ENCODE results near the gene TBX21.
"Not testable (repeated sequence)": the region's sequence is repeated elsewhere in the genome, so short reads cannot be mapped to it uniquely, and the experiment has no call there.

The TBX21 gene

DNA sequence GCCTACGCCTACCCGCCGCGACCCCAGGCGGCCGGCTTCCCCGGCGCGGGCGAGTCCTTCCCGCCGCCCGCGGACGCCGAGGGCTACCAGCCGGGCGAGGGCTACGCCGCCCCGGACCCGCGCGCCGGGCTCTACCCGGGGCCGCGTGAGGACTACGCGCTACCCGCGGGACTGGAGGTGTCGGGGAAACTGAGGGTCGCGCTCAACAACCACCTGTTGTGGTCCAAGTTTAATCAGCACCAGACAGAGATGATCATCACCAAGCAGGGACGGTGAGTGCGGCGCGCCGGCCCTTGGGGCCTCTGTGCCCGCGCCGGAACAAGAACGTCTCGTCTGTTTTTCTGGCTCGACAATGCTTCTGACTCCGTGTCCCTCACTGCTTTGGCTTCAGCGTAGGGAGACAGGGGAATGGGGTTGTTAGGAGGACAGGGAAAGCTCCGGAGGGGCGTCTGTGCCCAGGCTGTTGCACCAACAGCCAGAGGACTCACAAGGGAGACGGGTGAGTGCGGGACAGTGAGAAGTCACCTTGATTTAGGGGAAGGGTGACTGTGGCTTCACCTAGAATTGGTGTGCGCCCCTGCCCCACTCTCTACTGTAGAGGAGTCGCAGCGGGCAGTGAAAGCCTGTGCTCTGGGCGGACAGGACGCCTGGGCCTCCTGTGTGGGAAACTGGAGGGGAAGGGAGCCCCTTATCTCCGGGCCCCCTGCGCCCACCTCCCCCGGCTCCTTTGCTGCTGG is 806 bp downstream of the TBX21 start:
- DNase-seq, result no peak

DNA sequence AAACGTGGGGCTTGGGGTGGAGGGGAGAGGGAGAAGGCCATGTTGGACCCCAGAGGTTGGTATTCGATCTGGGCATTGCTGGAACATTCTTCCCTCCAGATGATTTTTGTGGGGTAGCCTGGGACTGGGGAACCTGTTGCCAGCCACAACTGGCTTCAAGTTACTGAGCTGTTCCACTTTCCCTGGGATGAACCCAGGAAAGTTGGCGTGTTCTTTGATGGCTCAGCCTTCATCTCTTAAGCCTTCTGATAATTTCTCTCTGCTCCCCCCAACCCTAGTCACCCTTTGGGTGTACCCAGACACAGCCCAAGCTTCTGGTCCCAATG is 2.1 kb downstream of the TBX21 start:
- DNase-seq, result no peak

DNA sequence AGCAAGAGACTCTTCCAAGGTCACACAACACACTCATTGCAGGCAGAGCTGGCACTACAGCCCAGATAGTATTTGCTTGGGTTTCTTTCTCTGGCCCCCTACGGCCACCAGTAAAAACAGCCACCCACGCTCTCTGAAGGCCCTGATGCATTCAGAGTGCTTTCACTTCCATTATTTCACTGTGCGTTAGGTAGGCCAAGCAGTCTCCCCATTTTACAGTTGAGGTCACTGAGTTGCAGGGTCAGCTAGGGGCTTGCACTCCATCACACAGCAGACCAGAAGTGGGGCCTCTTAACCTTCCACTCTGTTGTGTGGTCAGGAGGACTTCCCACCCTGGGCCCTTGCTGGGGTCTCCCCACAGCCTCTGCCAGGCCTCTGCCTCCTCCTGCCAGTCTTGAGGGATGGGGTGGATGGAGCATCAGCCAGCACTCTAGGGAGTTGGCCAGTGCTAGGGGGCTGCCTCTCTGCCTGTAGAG is 2.5 kb downstream of the TBX21 start:
- DNase-seq, result no peak

GRCh38 chr17:47736501-47737495 is 3.8 kb downstream of the TBX21 start:
- no peak for DNase-seq

DNA sequence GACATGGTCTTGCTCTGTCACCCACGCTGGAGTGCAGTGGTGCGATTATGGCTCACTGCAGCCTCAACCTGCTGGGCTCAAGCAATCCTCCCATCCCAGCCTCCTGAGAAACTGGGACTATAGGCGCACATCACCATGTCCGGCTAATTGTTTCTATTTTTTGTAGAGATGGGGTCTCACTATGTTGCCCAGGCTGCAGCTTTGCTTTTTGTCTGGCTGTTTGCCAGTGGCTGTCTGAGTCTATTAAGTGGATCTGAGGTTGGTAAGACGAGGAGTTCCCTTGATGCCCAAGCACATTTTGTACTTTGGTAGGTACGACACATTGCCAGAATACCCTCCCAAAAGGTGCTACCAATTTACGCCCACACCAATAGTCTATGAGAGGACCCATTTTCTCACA is 5.1 kb downstream of the TBX21 start:
- DNase-seq, result no peak

DNA sequence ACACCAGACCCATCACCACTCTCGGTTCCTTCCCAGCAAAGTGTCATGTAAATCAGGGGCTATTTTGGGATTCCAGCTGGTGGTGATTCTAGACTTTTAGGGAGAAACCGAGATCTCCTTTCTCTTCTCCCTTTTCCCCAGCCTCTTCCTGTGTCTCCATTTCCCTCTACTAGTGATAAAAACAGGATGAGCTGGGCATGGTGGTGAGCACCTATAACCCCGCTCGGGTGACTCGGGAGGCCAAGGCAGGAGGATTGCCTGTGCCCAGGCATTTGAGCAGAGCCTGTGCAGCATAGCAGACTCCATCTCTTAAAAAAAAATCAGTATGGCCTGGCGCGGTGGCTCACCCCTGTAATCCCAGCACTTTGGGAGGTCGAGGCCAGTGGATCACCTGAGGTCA is 6.1 kb downstream of the TBX21 start:
- DNase-seq, result no peak

DNA sequence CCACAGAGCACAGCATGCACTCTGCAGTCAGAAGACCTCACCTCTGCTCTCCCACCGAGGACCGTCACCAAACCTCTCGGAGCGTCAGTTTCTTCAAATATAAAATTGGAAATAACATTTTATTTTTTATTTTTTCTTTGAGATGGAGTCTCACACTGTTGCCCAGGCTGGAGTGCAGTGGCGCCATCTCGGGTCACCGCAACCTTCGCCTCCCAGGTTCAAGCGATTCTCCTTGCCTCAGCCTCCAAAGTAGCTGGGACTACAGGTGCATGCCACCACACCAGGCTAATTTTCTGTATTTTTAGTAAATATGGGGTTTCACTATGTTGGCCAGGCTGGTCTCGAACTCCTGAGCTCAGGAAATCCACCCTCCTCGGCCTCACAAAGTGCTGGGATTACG is 6.9 kb downstream of the TBX21 start:
- not testable (repeated sequence) for DNase-seq

DNA sequence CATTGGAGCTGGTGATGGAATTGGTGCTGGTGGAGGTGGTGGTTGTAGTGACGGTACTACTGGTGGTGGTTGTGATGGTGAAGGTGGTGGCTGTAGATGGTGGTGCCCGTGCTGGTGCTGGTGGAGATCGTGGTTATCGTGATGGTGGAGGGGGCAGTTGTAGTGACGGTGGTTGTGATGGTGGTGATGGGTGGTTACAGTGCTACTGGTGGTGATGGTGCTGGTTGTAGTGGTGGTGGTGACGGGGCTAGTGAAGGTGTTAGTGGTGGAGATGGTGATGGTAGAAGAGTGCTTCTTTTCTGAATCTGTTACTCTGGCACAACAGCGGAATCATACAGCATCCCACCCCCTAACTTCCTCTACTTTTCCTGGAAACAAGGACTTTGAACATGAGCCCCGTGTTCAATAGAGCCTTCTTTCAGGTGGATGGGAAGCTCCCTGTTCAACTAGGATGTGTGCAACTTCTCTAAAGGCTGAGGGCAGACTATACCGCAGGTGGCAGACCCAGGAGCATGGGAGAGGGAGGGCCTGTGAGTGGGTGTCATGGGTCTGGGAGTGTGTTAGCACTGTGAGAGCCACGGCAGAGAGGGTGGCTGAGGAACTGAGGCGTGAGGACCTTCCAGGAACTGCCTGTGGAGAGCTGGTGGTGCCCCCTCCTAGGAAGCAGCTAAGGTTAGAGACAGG is 8.2 kb downstream of the TBX21 start:
- no peak for DNase-seq

DNA sequence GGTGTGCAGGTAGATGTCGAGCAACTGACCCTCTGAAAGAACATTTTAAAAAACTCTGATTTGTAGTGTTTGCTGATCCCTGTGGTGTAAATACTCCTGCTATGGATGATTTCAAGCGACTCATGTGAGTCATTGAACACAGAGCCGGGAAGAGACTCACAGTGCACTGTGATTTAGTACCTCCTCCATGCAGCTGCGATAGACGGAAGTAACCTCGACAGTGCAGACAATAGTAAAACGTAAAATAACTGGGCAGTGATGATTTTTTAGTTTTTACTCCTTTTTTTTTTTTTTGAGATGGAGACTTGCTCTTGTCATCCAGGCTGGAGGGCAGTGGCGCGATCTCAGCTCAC is 8.7 kb downstream of the TBX21 start:
- no peak for DNase-seq

DNA sequence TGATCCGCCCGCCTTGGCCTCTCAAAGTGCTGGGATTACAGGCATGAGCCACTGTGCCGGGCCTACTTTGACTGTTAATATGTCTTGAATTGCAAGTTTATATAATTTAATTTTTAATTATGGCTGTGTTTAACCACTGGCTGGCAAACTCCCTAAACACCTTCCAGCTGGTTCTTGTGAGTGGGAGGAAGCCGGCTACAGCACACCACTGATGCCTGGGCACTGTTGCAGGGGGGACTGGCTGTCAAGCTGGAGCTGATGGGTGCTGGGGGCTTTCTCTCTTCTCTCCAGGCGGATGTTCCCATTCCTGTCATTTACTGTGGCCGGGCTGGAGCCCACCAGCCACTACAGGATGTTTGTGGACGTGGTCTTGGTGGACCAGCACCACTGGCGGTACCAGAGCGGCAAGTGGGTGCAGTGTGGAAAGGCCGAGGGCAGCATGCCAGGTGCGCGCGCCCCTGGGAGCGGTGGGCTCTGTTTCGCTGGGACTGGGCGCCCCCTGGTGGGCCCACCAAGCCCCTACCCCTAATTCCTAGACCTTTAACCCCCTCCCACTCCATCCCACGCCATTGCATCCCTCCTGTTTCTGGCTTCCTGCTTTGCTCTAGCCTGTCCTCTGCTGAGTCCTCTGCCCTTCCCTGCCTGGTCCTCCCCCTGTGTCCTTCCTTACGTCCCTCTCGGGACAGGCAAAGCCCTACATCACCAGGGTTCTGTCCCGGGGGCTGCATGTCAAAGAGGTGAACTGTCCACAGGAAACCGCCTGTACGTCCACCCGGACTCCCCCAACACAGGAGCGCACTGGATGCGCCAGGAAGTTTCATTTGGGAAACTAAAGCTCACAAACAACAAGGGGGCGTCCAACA is 9.5 kb downstream of the TBX21 start:
- no peak for DNase-seq

- no peak for DNase-seq
Measured at GRCh38 chr17:47744168-47745036, 11.4 kb downstream of the TBX21 start.

- DNase-seq, result no peak
Measured at GRCh38 chr17:47745037-47745380, 12.0 kb downstream of the TBX21 start.

DNA sequence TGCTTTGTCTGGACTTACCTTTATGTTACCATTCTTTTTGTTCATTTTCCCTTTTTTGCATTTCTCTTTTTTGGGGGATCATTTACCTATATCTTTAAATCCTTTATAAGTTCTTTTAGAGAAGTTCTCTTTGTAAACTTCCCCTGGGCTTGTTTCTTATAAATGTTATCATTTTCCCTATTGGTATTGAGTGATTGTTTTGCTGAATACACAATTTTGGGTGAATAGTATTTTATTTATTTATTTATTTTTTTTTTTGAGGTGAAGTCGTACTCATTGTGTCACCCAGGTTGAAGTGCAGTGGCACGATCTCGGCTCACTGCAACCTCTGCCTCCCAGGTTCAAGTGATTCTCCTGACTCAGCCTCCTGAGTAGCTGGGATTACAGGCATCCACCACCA is 18.4 kb downstream of the TBX21 start:
- DNase-seq, result no peak

DNA sequence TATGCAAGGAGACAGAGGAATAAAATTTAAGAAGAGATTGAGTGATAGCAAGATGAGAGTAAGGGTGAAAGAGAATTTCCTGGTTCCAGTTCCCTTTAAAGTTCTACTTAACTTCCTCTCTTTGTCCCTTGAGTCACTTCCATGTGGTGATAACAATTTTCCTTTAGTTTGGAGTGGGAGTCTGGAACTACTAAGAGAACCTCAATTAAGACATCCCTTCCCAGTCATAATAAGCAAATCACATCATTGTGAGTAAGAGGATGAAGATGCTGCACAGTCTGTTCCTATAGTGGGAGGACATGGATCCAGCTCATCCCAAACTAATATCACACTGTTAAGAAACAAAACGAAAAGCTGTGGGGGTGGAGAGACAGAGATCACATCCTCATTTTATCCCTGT is 24.4 kb downstream of the TBX21 start:
- DNase-seq, result no peak

GRCh38 chr17:47760409-47761140 is 27.5 kb downstream of the TBX21 start:
- no peak for DNase-seq

GRCh38 chr17:47762728-47763127 is 29.7 kb downstream of the TBX21 start:
- no peak for DNase-seq

- no peak for DNase-seq
Measured at GRCh38 chr17:47763913-47764582, 31.0 kb downstream of the TBX21 start.

- DNase-seq, result not testable (repeated sequence)
Measured at GRCh38 chr17:47773649-47774048, 40.6 kb downstream of the TBX21 start.

DNA sequence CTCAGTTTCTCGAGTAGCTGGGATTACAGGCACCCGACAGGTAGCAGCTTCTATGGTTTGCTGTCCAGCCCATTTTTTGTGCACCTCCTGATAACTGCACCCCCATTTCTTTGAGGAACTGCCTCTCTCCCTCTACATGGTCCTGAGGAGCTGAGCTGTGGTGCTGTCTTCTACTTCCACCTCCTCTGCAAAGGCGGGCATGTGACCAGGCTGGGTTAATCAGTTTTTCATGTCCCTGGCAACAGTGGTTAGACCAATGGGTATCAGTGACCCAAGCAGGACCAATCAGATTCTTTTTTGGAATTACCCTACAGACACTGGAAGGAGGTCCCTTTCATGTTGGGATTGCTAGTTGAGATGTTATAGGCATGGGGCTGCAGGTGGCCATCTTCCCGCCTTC is 41.3 kb downstream of the TBX21 start:
- DNase-seq, result no peak

DNA sequence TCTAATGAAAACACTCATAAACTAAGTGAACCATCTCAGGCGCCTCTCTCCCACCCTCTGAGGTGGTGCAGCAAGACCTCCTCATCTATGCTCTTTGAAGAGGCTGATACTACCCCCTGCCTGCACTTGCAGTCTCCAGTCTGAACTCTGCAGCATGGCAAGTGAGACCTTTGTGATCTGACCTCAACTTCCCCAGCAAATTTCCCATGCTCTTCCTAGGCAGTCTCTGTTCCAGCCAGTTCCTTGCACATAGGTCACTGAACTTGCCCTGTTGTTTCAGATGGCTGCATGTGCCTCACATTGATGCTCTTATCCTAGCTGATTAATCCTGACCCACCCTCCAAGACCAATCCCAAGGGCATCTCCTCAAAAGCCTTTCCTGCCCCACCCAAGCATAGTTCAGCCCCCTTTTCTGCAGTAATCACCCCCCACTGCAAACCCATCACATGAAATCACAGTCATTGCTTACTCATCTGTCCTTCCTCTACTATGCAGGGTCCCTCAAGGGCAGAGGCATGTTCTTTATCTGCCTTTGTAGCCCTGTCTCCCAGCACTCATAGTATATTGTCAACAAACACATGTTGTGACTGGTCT is 42.0 kb downstream of the TBX21 start:
- DNase-seq, result no peak

All from stimulated activated CD4-positive, alpha-beta T cell treated with anti-CD3 and anti-CD28 coated beads, Interleukin-12 subunit alpha, Interleukin-12 subunit beta, amount 100 ng/mL, for 4 hours (primary cell).